SK-N-SH (cell line): Measurements from ENCODE around the gene MBD3L4. TPM values are rescaled to one million over a fixed set of nuclear protein-coding genes. Genes with fewer than 3 reads are reported as not detected.
"Not testable (repeated sequence)": the region's sequence is repeated elsewhere in the genome, so short reads cannot be mapped to it uniquely, and the experiment has no call there.

Experiments
- CTCF ChIA-PET: fragments of 300-600, 350-600 bp; formaldehyde crosslinking; extraction: SDS; loops from one replicate; lab custom pipeline; 2021; lab: Yijun Ruan, JAX
- POLR2A ChIA-PET: fragments of 350-600 bp; sonication (Branson Sonifier 250); formaldehyde crosslinking; extraction: SDS; loops from one replicate; lab custom pipeline; 2020; ENCODE audit warnings: antibody characterized with exemption, inconsistent platforms; lab: Yijun Ruan, JAX
- DNase-seq: peaks from one replicate; pipeline ENCODE4 v3.0.0; 2012
- H2AFZ ChIP-seq: fragments of 200-600 bp; sonication (generic); 2 replicates; pipeline ENCODE4 v1.8.1; 2016; ENCODE audit warnings: antibody characterized with exemption, mild to moderate bottlenecking, low read depth
- H3F3A ChIP-seq: fragments of 200-600 bp; sonication (generic); replicated peaks from 2 replicates; pipeline ENCODE3; 2016; ENCODE audit warnings: antibody characterized with exemption, mild to moderate bottlenecking; ENCODE audit not compliant: insufficient read depth
- H3K27ac ChIP-seq, 2 experiments: fragments of 200-500 bp in 1 of 2; fragments of 200-600 bp in 1 of 2; sonication (Bioruptor generic) in 1 of 2; sonication (generic), shearing (Covaris generic) in 1 of 2; 2 replicates each; pipeline versions ENCODE4 v1.5.1 to v1.6.1; 2014 to 2016; ENCODE audit warnings: low read depth in 2 of 2, inconsistent platforms in 1 of 2, low read length in 1 of 2, mild to moderate bottlenecking in 1 of 2, mixed read lengths in 1 of 2
- H3K27me3 ChIP-seq: fragments of 200-600 bp; sonication (generic), shearing (Covaris generic); 2 replicates; pipeline ENCODE4 v1.6.1; 2016; ENCODE audit warnings: mixed run types; ENCODE audit not compliant: insufficient read depth
- H3K36me3 ChIP-seq, 2 experiments: fragments of 200-500 bp in 1 of 2; fragments of 200-600 bp in 1 of 2; sonication (Bioruptor generic) in 1 of 2; sonication (generic) in 1 of 2; replicated peaks in 1 of 2; 2 replicates each; pipeline versions ENCODE3 to v1.5.1; 2014 to 2016; ENCODE audit warnings: low read length in 1 of 2, mild to moderate bottlenecking in 1 of 2; ENCODE audit not compliant: insufficient read depth in 2 of 2, control insufficient read depth in 1 of 2
- H3K4me1 ChIP-seq, 2 experiments: fragments of 200-500 bp in 1 of 2; fragments of 200-600 bp in 1 of 2; sonication (Bioruptor generic) in 1 of 2; sonication (generic), shearing (Covaris generic) in 1 of 2; 2 replicates each; pipeline versions ENCODE4 v1.5.1 to v1.6.1; 2014 to 2016; ENCODE audit warnings: low read depth in 1 of 2, low read length in 1 of 2, mixed run types in 1 of 2; ENCODE audit not compliant: insufficient read depth in 2 of 2, control insufficient read depth in 1 of 2
- H3K4me2 ChIP-seq: fragments of 200-600 bp; sonication (generic), shearing (Covaris generic); 2 replicates; pipeline ENCODE4 v1.6.1; 2017; ENCODE audit warnings: mixed run types
- H3K4me3 ChIP-seq, 2 experiments: fragments of 200-500 bp in 1 of 2; fragments of 200-600 bp in 1 of 2; sonication (Bioruptor generic) in 1 of 2; sonication (generic), shearing (Covaris generic) in 1 of 2; 2 replicates each; pipeline versions ENCODE4 v1.5.1 to v1.8.1; 2014 to 2016; ENCODE audit warnings: low read depth in 2 of 2, inconsistent platforms in 1 of 2, low read length in 1 of 2, mild to moderate bottlenecking in 1 of 2, mixed read lengths in 1 of 2, moderate library complexity in 1 of 2
- H3K79me2 ChIP-seq: fragments of 200-600 bp; sonication (generic); 2 replicates; pipeline ENCODE4 v1.8.1; 2017; ENCODE audit warnings: mild to moderate bottlenecking; ENCODE audit not compliant: insufficient read depth
- H3K9ac ChIP-seq: fragments of 200-600 bp; sonication (generic); 2 replicates; pipeline ENCODE4 v1.6.1; 2017; ENCODE audit warnings: mixed run types
- H3K9me2 ChIP-seq: fragments of 200-600 bp; sonication (generic); 2 replicates; pipeline ENCODE4 v1.6.1; 2017; ENCODE audit warnings: mixed run types
- H3K9me3 ChIP-seq: fragments of 200-600 bp; sonication (generic); 2 replicates; pipeline ENCODE4 v1.6.1; 2017; ENCODE audit warnings: mixed run types, mild to moderate bottlenecking, moderate library complexity
- H4K20me1 ChIP-seq: fragments of 200-600 bp; sonication (generic); 2 replicates; pipeline ENCODE4 v1.6.1; 2017; ENCODE audit warnings: mild to moderate bottlenecking, mixed run types; ENCODE audit not compliant: insufficient read depth
- WGBS: methylation state at CpG from one replicate; pipeline ENCODE4 v1.1.6; 2017; ENCODE audit warnings: low lambda C conversion rate; 5-methylcytosine and 5-hydroxymethylcytosine counted together
- polyA plus RNA-seq, 3 experiments: library from polyadenylated mRNA; depleted of rRNA; stranded (reverse); fragments of >200 nt; gene quantifications; 2 replicates each; pipeline ENCODE4 v1.2.3, GENCODE V29; 2012

Gene MBD3L4
- polyA plus RNA-seq, 1 of the 3 experiments (the other 2 are of a cell fraction) = not detected

DNA sequence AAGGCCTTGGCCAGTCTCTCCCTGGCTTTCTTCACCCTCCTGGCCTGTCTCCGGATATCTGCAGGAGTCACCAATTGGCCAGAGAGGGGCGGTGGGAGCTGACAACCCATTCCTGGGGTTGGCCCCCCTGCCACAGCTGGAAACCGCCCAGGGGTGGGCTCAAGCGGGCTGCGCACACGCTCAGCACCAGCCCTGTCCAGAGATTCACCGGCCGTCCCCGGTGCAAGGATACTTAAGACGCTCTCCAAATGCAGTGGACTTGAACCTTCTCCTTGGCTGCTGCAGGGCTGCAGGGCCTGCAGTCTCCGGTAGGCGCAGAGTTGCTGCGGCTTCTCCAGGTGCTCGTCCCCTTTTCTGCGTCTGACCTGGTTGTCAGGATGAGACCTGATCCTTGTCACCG lies 16.4 kb upstream of the MBD3L4 start:
- H3K9me3 ChIP-seq, H3K27ac ChIP-seq, H2AFZ ChIP-seq, H3K9ac ChIP-seq, H3K4me2 ChIP-seq, DNase-seq, H3K4me1 ChIP-seq, H3K9me2 ChIP-seq, H3K27me3 ChIP-seq, H3F3A ChIP-seq, H3K79me2 ChIP-seq, CTCF ChIA-PET, H3K4me3 ChIP-seq, H4K20me1 ChIP-seq, H3K36me3 ChIP-seq, POLR2A ChIA-PET: not testable (repeated sequence)
- 3% methylated on average over 6 of the region's 16 CpGs for WGBS

DNA sequence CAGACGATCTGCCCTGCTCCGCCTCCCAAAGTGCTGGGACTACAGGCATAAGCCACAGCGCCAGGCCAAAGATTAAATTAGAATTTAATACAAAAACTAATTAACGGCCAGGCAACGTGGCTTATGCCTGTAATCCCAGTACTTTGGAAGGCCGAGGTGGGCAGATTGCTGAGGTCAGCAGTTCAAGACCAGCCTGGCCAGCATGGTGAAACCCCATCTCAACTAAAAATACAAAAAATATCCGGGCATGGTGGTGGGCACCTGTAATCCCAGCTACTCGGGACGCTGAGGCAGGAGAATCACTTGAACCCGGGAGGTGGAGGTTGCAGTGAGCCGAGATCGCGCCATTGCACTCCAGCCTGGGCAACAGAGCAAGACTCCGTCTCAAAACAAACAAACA lies 15.7 kb upstream of the MBD3L4 start:
- H3K9me2 ChIP-seq, H3K4me2 ChIP-seq, H3K9ac ChIP-seq, H3K9me3 ChIP-seq, H3K4me3 ChIP-seq, POLR2A ChIA-PET, H3K27ac ChIP-seq, H3K4me1 ChIP-seq, H3K36me3 ChIP-seq, DNase-seq, H3K27me3 ChIP-seq, H3F3A ChIP-seq, H4K20me1 ChIP-seq, H2AFZ ChIP-seq, H3K79me2 ChIP-seq, CTCF ChIA-PET: not testable (repeated sequence)
- WGBS = 48% methylated on average over 12 of the region's 14 CpGs

DNA sequence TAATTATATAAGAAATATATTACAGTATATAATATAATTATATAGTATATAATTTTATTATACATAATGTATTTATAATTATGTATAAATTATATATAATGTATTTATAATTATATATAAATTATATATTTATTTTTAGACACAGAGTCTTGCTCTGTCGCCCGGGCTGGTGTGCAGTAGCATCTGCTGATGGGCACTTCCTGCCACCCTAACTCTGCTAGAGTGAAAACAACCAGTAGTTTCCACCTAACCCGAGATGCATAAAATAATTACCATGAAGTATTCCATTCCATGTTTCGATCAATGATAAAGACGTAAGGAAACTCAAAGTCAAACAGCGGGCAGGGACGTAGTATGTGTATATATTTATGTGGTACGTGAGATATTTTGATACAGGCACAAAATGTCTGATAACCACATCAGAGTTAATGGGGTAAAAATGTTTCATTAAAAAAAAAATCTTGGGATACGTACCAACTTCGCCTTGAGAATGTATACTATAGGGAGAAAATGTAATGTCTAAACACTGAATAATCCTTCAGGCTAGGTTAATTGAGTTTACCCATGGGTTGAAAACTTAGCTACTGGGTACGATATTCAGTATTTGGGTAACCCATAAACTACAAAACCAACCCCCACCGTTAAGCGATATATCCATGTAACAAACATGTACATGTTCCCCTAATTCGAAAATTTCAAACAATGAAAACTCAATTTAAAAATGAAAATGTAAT lies 14.8 kb upstream of the MBD3L4 start:
- H2AFZ ChIP-seq, H3K4me1 ChIP-seq, H3F3A ChIP-seq, DNase-seq, H3K4me2 ChIP-seq, CTCF ChIA-PET, H3K4me3 ChIP-seq, H4K20me1 ChIP-seq, H3K9me2 ChIP-seq, H3K9me3 ChIP-seq, H3K9ac ChIP-seq, H3K27ac ChIP-seq, H3K79me2 ChIP-seq, H3K27me3 ChIP-seq, POLR2A ChIA-PET, H3K36me3 ChIP-seq: not testable (repeated sequence)
- WGBS = 68% methylated on average over 14 of the region's 14 CpGs

DNA sequence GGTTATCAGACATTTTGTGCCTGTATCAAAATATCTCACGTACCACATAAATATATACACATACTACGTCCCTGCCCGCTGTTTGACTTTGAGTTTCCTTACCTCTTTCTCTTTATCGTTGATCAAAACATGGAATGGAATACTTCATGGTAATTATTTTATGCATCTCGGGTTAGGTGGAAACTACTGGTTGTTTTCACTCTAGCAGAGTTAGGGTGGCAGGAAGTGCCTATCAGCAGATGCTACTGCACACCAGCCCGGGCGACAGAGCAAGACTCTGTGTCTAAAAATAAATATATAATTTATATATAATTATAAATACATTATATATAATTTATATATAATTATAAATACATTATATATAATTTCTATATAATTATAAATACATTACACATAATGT lies 12.9 kb upstream of the MBD3L4 start:
- H3K27me3 ChIP-seq, H4K20me1 ChIP-seq, H3K27ac ChIP-seq, H3K9me2 ChIP-seq, H3K9ac ChIP-seq, H3K79me2 ChIP-seq, CTCF ChIA-PET, DNase-seq, H3K4me2 ChIP-seq, POLR2A ChIA-PET, H3F3A ChIP-seq, H2AFZ ChIP-seq, H3K4me3 ChIP-seq, H3K36me3 ChIP-seq, H3K9me3 ChIP-seq, H3K4me1 ChIP-seq: not testable (repeated sequence)
- WGBS = 43% methylated on average over 7 of the region's 7 CpGs

DNA sequence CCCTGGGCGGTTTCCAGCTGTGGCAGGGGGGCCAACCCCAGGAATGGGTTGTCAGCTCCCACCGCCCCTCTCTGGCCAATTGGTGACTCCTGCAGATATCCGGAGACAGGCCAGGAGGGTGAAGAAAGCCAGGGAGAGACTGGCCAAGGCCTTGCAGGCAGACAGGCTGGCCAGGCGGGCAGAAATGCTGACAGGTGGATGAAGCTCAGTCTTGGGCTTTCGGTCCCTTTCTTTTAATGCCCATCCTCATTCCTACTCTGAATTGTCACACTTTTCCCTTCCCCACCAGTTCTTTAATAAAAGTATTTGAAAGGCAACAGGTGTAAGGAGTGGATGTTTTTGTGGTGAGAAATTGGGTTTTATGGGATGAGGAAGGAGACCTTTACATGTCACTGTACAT lies 11.4 kb upstream of the MBD3L4 start:
- H3K9me2 ChIP-seq, H3K27me3 ChIP-seq, H3K9ac ChIP-seq, CTCF ChIA-PET, H3F3A ChIP-seq, H3K4me1 ChIP-seq, H3K4me2 ChIP-seq, H2AFZ ChIP-seq, H4K20me1 ChIP-seq, H3K27ac ChIP-seq, H3K79me2 ChIP-seq, H3K9me3 ChIP-seq, DNase-seq, H3K4me3 ChIP-seq, H3K36me3 ChIP-seq, POLR2A ChIA-PET: not testable (repeated sequence)
- 47% methylated on average over 2 of the region's 5 CpGs for WGBS

DNA sequence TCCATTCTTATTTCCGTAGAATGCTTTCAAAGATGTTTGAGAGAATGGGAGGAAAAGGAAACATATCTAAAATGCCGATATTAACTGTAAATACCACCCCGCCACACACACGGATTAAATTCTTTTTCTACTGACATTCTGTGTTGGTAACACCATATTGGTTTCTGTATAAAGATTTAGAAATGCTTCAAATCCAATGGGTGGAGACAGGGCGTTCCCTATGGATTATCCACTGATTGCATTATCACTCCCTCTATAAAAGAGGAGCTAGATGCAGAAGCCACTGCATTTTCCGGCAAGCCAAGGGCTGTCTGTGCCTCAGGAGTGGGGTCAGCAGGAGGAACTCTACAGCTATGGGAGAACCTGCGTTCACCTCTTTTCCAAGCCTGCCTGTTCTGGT lies 9.0 kb upstream of the MBD3L4 start, which contains the start of gene MBD3L2:
TSS of gene MBD3L2 (plus strand) at position 301 of the 400 bp plus-strand sequence. CDS start at position 354, 53 bp downstream.
- H3K9ac ChIP-seq, H4K20me1 ChIP-seq, H3K79me2 ChIP-seq, POLR2A ChIA-PET, DNase-seq, H3K27me3 ChIP-seq, H3K9me3 ChIP-seq, H3K4me3 ChIP-seq, H3K27ac ChIP-seq, H3K9me2 ChIP-seq, H3K4me2 ChIP-seq, H2AFZ ChIP-seq, H3K4me1 ChIP-seq, H3K36me3 ChIP-seq, H3F3A ChIP-seq, CTCF ChIA-PET: not testable (repeated sequence)
- no CpG with 5 or more reads among the region's 7 CpGs for WGBS
